Measurements from ENCODE around the gene CALML4. TPM values are rescaled to one million over a fixed set of nuclear protein-coding genes. Genes with fewer than 3 reads are reported as not detected.
A peak's percentile ranks its signal among the peaks of the same experiment; 100 is the strongest.
"Not testable (repeated sequence)": the region's sequence is repeated elsewhere in the genome, so short reads cannot be mapped to it uniquely, and the experiment has no call there.

Gene CALML4, protein sequence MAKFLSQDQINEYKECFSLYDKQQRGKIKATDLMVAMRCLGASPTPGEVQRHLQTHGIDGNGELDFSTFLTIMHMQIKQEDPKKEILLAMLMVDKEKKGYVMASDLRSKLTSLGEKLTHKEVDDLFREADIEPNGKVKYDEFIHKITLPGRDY
- 100 to 1,000 TPM; 118 to 124 TPM for total RNA-seq
- long read RNA-seq, full-length matches to known transcripts, result 192 of 217 reads
- long read RNA-seq, partial matches to known transcripts, result 16 of 217 reads
- long read RNA-seq, other reads (novel, unspliced or antisense), result 9 of 217 reads

DNA sequence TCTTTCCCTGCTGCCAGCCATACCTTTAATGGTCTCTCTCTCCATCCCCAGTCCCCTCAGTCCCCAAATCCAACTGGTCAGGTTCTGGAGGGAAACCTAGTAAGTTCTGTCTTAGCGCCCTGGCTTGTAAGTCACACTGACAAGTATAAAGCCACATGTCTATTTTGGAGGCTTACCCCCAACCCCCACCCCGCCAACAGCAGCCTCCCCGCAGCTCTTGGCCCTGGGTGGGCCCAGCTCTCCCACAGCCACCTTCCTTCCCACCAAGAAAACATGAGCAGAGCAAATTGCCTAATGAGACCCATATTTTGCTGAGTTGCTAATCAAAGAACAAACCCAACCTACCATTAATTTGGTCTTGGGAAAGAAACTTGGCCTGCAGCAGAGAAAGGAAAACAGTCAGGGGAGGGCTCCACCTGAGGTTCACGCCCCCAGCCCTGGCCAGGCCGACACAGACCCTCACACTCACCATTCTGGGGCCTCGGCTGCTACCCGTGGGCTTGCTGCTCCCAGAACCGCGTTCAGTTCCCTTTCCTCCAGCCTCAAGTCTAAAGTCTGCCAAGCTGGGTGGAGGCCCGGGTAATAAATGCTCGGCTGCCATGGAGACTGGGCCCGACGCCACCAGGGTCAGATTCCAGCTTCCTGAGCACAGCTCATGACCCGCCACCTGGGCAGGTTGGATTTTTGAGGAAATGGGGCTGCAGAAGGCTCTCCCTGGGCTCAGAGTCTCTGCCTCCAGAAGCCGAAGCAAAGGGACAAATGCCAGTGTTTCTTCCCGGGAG lies at the start of gene CALML4:
TSS of gene CALML4 (minus strand) at position 557 of the 782 bp plus-strand sequence. CDS start at position 472, 85 bp downstream.
- peak; percentile 84 for ATAC-seq
- DNase-seq, result peak; percentile 90 to 92
- intact Hi-C loops (cut with DNase I, micrococcal nuclease), result no loop called here

DNA sequence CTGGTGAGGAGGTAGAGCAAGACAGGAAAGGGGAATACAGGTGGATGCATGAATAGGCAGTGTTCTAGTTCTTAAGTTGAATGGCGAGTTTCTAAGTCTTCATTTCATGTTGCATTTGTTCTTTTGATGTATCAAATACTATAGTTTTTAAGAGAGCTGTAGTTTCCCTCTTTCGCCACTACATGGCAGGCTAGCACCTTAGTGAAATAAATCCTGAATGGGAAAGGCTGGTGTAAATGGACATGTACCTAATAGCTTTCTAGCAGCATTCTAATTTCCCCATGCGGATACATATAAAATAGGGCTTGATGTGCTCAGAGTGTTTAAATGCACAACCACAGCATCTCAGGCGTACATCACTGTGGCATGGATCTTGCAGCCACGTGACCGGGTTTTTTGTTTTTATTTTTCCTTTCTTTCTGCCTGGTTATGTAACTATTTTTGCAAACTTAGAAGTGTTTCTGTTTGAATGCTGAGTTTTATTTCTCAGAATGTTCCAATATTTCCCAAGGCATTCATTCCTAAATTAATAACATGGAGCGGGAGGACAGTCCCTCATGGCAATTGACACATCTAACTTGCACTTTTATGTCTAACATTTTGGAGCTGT lies 47.9 kb upstream of the CALML4 start:
- DNase-seq, result no peak
- intact Hi-C loops (cut with DNase I, micrococcal nuclease), result loop anchor here in 1 of 2 donors (2.0 to 10.0 kb wide), 2 partner anchors 54 to 132 kb away; no protein-coding TSS in a partner anchor
- peak; percentile 51 for ATAC-seq

DNA sequence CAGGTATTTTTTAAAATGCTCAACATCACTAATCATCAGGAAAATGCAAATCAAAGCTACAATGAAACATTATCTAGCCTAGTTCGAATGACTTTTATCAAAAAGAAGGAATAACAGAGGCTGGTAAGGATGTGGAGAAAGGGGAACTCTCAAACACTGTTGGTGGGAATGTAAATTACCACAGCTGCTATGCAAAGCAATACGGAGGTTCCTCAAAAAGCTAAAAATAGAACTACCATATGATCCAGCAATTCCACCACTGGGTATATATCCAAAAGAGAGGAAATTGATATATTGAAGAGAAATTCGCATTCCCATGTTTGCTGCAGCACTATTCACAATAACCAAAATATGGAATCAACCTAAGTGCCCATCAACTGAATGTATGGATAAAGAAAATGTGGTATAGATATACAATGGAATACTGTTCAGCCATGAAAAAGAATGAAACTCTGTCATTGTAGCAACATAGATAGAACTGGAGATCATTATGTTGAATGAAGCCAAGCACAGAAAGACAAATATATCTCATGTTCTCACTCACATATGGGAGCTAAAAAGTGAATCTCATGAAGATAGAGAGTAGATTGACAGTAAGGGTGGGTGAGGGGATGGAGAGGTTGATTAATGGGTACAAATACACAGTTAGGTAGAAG lies 44.1 kb upstream of the CALML4 start:
- intact Hi-C loops (cut with DNase I, micrococcal nuclease), result no loop called here
- ATAC-seq, result no peak
- no peak for DNase-seq

GRCh38 chr15:68244235-68244634 lies 39.1 kb upstream of the CALML4 start:
- DNase-seq (no peak), ATAC-seq (no peak)
- intact Hi-C loops (cut with DNase I, micrococcal nuclease), result no loop called here

GRCh38 chr15:68241088-68241935 lies 36.2 kb upstream of the CALML4 start:
- ATAC-seq, result no peak
- no peak for DNase-seq
- intact Hi-C loops (cut with DNase I, micrococcal nuclease), result no loop called here

DNA sequence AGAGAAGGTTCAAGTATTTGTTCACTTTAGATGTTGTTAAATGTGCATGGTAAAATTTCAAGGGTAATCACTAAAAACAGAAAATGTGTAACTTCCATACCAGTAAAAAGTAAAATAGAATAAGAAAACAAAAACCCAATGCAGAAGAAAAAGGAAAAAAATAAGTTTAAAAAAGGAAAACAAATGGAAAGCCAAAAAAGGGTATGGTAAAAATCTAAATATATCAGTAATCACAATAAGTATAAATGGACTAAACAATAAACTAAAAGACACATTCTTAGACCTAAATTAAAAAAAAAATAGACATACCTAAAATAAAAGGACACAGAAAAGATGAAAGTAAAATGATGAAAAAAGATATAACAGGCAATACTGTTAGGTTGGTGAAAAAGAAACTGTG lies 33.9 kb upstream of the CALML4 start:
- DNase-seq (no peak), ATAC-seq (no peak)
- intact Hi-C loops (cut with DNase I, micrococcal nuclease), result no loop called here

DNA sequence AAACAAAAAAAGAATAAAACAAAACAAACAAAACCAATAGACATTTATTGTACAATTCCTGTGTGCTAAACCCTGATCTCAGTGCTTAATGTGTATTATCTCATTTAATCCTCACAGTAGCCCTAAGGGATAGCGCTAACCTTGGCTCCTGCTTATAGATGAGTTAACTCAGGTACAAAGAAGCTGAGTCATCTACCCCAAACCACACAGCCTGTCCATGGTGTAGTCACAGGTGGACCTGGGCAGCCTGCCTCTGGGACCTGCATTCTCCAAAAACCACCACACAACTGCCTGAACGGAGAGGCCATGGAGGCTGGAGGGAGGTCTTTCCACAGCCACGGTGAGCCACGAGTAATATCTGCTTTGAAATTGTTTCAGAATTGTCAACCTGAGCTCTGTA lies 29.9 kb upstream of the CALML4 start:
- ATAC-seq (no peak), DNase-seq (no peak)
- intact Hi-C loops (cut with DNase I, micrococcal nuclease), result no loop called here

DNA sequence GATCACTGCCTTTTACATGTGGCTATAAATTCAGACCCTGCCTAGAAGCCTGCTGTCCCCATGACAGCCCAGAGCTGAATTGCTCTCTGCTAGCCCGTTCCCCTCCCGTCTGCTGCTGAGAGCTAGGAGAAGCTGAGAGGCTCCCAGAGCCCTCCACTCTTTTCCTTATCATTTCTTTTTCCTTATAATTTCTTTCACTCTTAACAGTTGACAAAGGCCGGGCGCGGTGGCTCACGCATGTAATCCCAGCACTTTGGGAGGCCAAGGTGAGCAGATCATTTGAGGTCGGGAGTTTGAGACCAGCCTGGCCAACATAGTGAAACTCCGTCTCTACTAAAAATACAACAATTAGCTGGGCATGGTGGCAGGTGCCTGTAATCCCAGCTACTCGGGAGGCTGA lies 29.4 kb upstream of the CALML4 start:
- DNase-seq; intact Hi-C loops (cut with DNase I, micrococcal nuclease); ATAC-seq: not testable (repeated sequence)

- DNase-seq, result no peak
- intact Hi-C loops (cut with DNase I, micrococcal nuclease), result no loop called here
These were observed 28.9 kb upstream of the CALML4 start for GRCh38 chr15:68234060-68234459.

DNA sequence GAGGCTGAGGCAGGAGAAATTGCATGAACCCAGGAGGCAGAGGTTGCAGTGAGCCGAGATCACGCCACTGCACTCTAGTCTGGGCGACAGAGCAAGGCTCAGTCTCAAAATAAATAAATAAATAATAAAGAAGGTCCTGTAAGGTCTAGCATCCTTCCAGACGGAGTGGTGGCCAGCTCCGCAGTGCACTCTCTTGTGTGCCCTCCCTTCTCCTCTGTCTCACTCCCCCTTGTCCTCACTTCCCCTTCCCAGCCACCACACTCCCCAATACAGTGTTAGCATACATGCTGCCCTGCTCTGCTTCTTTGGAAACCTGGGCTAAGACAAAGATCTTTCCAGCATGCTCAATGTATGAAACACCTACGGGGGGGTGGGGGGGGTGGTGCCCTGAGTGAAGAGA lies 27.8 kb upstream of the CALML4 start:
- no peak for ATAC-seq
- intact Hi-C loops (cut with DNase I, micrococcal nuclease), result no loop called here
- DNase-seq, result no peak

More at GRCh38 chr15:68234060-68234459, 28.9 kb upstream of the CALML4 start:
- ATAC-seq, result no peak

DNA sequence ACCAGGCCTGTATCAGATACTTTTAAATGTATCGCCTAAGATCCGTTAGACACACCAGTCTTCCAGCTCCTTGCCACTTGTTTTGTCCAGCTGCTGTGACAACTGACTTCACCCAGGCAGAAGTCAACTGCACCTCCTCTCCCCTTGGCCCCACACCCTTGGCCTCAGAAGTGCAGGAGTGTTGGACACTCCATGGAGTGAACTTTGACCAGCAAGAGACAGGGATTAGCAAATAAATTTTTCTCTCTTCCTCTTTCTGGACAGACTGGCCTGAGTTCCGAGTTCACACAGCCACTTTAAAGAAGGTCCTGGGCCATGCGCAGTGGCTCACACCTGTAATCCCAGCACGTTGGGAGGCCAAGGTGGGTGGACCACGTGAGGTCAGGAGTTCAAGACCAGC lies 27.3 kb upstream of the CALML4 start:
- intact Hi-C loops (cut with DNase I, micrococcal nuclease), result no loop called here
- DNase-seq (peak in 1 of 2 donors; percentile 49), ATAC-seq (peak; percentile 40)

DNA sequence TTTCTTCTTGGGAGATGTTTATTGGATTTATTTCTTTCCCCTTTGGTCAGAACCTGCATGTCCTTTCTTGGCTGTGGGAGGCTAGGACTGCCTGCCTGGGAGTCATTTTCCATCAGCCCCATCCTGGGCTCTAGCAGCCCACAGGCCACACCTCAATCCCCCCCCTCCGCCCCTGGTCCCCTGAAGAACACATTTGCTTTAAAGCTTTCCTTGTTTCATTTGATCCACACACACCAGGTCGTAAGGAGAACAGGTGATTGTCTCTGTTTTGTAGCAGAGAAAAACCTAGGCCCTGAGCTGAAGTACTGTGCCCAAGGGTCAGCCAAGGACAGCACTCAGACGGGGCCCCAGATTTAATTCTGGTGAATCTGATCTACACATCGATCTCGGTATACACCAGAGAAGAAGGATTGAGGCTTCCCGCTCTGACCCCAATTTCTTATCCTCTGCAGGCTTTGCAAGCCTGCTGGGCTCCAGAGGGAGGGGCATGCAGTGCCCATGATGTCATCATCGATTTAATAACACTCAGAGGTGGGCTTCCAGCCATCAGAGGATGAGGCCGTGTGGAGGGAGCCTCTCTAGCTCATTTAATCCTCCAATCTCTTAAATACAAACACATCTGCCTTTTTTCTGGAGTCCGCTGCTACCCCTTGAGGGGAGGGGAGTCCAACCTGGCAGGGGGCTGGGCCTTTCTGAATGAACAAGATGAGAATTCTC lies 26.1 kb upstream of the CALML4 start:
- DNase-seq (no peak), ATAC-seq (no peak)
- intact Hi-C loops (cut with DNase I, micrococcal nuclease), result no loop called here

DNA sequence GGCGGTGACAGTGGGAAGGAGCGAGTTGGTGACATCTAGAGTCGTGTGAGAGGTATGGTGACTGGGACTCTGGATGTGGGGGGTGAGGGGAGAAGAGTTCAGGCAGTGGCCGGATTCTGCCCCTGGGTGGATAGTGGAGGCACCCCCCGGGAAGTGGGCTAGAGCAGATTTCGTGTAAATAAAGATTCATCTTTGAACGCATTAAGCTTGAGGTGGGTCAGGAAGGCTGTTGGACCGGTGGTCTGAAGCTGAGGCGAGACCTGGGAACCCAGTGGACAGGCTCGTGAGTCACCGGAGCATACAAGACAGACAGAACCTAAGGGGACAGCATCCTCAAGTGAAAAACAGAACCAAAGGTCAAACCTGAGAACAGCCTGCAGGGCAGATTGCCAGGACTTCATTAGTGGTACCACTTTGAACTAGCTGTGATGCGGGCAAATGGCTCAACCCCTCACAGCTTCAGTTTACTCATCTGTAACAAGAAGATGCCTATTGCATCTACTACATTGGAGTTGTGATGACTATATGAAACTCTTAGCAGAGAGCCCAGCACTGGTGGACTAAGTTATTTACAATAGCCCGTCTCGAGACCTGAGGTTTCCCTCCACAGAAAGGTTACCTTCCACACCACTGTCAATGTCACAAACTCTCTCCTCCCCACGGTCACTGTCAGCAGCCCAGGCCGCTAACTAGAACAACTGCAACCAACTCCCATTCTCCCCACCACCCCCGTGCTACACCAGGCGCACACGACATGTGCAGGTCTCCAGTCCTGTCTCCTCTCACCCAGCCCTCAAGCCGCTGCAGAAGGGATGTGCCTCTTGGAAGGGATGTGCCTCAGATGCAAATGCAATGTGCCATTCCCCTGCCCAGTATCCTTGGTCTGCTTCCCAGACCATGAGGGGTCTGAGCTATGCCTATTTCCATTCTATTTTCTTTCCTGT lies 25.3 kb upstream of the CALML4 start:
- DNase-seq (no peak), ATAC-seq (no peak)

DNA sequence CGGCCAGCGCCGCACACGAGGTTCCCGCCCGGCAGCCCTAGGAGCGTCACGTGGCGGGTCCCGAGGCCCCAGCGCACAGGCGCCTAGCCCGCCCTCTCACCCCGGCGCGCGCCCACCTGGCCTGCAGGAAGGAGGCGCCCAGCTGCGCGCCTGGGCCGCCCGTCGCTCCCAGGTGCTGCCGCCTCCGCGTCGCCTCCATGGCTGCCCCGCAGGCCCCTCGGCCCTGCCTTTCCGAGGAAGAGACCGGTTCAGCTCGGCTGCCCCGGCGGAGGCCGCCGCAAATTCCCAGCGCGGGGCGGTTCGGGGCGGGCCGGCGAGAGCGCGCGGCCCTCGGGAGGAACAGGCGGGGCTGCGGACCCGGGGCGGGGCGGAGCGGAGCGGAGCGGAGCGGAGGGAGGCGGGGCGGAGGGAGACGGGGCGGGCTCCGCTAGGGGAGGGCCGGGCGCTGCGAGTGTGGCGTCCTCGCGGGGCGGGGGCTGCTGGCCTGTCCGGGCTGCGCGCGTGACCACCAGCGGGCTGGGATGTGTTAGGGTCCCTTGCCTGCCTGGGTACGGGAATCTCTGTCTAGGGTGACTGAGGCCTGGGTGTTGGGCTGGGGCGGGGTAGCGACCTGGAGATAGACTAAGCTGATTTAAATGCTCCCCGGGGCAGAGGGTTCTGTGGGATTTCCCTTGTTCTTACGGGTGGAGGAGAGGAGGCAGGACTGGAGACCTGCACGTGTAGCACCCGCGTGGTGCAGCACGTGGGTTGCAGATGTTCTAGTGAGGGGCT lies 24.4 kb upstream of the CALML4 start, which contains the start of gene CLN6:
TSS of gene CLN6 (minus strand) at position 343 of the 771 bp plus-strand sequence. CDS start at position 199, 144 bp downstream.
- ATAC-seq, result peak; percentile 88
- DNase-seq, result peak; percentile 77 to 87
- intact Hi-C loops (cut with DNase I, micrococcal nuclease), result no loop called here

More for the DNA sequence above, 25.3 kb upstream of the CALML4 start:
- intact Hi-C loops (cut with DNase I, micrococcal nuclease), result no loop called here

GRCh38 chr15:68228971-68229385 lies 23.8 kb upstream of the CALML4 start:
- DNase-seq (no peak), ATAC-seq (peak; percentile 1)
- intact Hi-C loops (cut with DNase I, micrococcal nuclease), result no loop called here

Measured in left colon (tissue), 2 donors.